ENCODE measurements around the gene SELP. TPM values are rescaled to one million over a fixed set of nuclear protein-coding genes. Genes with fewer than 3 reads are reported as not detected.

Gene SELP
- total and polyA plus RNA-seq, 9 donors, result 0.67 to 2.0 (median 1.1) TPM

DNA sequence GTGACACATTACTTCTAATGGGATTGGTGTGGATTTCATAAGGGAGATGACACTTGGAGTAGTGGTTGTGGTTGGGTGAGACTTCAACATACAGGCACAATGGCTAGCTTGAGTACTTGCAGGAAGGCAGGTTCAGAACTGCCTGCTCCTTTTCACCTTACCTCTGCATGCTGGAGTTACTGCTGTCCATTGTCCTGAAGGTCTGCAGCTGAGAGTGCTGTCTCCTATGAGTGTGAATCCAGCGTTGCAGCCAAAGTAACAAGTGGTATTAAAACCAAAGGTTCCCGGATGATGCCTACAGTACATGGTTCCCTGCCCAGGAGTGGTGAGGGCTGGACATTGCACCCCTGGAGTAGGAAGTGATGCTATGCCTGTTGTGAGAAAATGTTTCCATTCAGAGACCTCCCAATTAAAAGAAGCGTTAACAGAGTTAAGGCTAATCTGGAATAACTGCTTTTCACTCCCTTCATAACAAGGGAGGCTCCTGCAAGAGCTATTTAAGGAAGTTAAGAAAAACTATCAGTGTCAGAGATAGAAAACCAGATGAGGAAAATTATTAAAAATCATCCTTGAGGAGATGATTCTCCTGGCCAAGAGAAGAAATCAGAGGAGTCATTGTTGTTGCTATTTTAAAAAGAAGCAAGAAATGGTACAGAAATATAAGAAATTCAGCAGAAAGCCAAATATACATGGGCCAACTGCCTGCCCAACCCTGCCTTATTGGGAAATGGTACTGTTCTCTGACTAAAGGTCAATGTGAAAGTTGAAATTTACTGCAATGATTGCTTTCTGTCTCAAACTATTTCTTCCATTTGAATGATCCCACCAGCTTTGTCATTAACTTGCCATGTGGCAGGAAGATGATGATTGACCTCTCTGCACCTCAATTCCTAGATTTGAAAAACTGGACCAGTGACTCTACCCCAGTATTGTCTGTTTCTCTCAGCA, 33.9 kb downstream of the SELP start:
- H3K27me3 ChIP-seq (ENCODE audit: control insufficient read depth, insufficient read depth, low read length), result no peaks in the 10 kb centered on the region
- peak; percentile 11 for DNase-seq
- H3K4me3 ChIP-seq (ENCODE audit: low read length), result no peak overlapping the region
- H3K36me3 ChIP-seq (ENCODE audit: control insufficient read depth, insufficient read depth, low read length), result no peaks in the 10 kb centered on the region
- WGBS (ENCODE audit: insufficient coverage), result 20% methylated on average over 1 of the region's 3 CpGs
- H3K27ac ChIP-seq (ENCODE audit: low read length), result no peak overlapping the region
- no peaks in the 10 kb centered on the region for H3K4me1 ChIP-seq (ENCODE audit: control insufficient read depth, insufficient read depth, low read length)
- no peaks in the 10 kb centered on the region for H3K9me3 ChIP-seq (replicated peaks; ENCODE audit: control insufficient read depth, low read depth, low read length)

DNA sequence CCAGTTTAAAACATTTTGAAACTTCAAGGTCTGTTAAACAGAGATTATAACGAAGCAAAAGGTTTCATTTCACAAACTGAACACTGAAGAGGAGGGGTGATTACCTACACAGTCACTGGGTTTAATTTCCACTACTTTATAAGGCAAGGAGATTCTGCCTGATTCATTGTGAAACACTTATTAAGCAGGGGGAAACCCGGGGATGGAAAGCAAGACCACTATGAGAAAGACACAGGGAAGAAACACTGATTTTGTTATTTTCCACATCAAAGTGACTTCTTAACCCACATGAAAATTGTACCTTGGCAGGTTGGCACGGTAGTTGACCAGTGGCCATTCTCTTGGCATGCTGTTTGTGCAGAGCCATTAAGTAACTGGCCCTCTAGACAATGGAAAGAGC, 35.5 kb downstream of the SELP start:
- no peak for DNase-seq
- H3K4me1 ChIP-seq (ENCODE audit: control insufficient read depth, insufficient read depth, low read length), result no peaks in the 10 kb centered on the region
- H3K27ac ChIP-seq (ENCODE audit: low read length), result no peak overlapping the region
- no peaks in the 10 kb centered on the region for H3K9me3 ChIP-seq (replicated peaks; ENCODE audit: control insufficient read depth, low read depth, low read length)
- no peak overlapping the region for H3K4me3 ChIP-seq (ENCODE audit: low read length)
- WGBS (ENCODE audit: insufficient coverage), result 57% methylated on average over 1 of the region's 3 CpGs
- H3K27me3 ChIP-seq (ENCODE audit: control insufficient read depth, insufficient read depth, low read length), result no peaks in the 10 kb centered on the region
- no peaks in the 10 kb centered on the region for H3K36me3 ChIP-seq (ENCODE audit: control insufficient read depth, insufficient read depth, low read length)

DNA sequence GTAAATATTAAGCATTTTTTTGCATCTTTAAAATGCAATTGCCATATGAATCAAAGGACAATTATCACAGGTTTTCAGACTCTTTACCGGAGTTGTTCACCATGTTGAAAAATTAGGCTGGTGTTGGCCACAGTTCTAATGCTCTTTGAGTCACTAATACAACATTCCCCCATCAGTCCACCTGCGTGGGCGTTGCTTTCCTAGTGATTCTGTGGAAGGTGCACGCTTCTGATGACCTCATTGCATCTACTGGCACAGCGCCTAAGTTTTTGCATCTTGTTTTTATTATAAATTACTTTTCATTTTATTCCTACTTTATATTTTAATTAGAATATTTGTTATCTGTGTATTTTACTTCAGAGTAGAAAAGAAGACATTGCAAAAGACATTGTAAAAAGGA, 39.0 kb downstream of the SELP start:
- WGBS (ENCODE audit: insufficient coverage), result no CpG with 5 or more reads among the region's 5 CpGs
- Histone ChIP-seq H3K9me3 (replicated peaks; ENCODE audit: control insufficient read depth, low read depth, low read length) (no peaks in the 10 kb centered on the region), H3K27ac (ENCODE audit: low read length) (no peak overlapping the region), H3K4me3 (ENCODE audit: low read length) (no peak overlapping the region), H3K36me3 (ENCODE audit: control insufficient read depth, insufficient read depth, low read length) (no peaks in the 10 kb centered on the region), H3K27me3 (ENCODE audit: control insufficient read depth, insufficient read depth, low read length) (peaks cover 10% of the 10 kb centered on the region), H3K4me1 (ENCODE audit: control insufficient read depth, insufficient read depth, low read length) (no peaks in the 10 kb centered on the region)
- DNase-seq, result no peak

DNA sequence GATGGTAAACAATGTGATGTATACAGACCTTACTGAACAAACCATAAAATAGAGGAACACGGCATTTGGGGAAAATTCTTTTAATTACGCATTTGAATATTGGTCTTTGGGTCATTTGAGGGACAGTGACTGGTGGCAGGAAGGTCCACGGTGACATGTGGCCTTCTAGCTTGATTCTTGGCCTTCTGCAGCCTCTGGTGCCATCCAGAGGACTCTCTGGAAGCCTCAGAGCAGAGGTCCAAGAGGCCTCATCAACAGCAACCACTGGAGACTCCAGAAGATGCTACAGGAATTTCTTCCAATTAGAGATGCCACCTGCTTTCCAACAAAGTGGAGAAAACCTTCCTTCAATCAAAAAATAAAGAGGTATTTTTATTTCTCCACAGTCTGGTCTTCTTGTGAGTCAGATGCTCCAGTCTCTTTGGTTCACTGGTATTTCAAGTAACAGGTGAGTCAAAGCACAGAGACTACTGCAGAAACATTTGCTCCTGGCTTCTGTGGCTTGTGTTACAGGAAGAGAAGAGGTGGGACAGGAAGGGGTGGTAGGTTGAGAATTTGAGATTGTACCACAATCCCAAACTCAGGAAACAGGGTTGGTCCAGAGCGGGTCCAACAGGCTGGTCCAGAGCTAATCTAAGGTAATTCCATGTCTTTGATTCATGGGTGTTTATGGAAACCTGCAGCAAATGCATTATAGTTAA, 41.0 kb downstream of the SELP start:
- Histone ChIP-seq H3K9me3 (replicated peaks; ENCODE audit: control insufficient read depth, low read depth, low read length) (no peaks in the 10 kb centered on the region), H3K36me3 (ENCODE audit: control insufficient read depth, insufficient read depth, low read length) (no peaks in the 10 kb centered on the region), H3K27ac (ENCODE audit: low read length) (no peak overlapping the region), H3K4me1 (ENCODE audit: control insufficient read depth, insufficient read depth, low read length) (no peaks in the 10 kb centered on the region), H3K27me3 (ENCODE audit: control insufficient read depth, insufficient read depth, low read length) (peaks cover 10% of the 10 kb centered on the region), H3K4me3 (ENCODE audit: low read length) (no peak overlapping the region)
- no peak for DNase-seq
- 56% methylated on average over 1 of the region's 4 CpGs for WGBS (ENCODE audit: insufficient coverage)

GRCh38 chr1:169588112-169588511, 41.8 kb downstream of the SELP start:
- no peak overlapping the region for H3K4me3 ChIP-seq (ENCODE audit: low read length)
- DNase-seq, result no peak
- WGBS (ENCODE audit: insufficient coverage), result no CpG with 5 or more reads among the region's 1 CpG
- H3K27ac ChIP-seq (ENCODE audit: low read length), result no peak overlapping the region
- peaks cover 10% of the 10 kb centered on the region for H3K27me3 ChIP-seq (ENCODE audit: control insufficient read depth, insufficient read depth, low read length)
- H3K9me3 ChIP-seq (replicated peaks; ENCODE audit: control insufficient read depth, low read depth, low read length), result no peaks in the 10 kb centered on the region
- H3K36me3 ChIP-seq (ENCODE audit: control insufficient read depth, insufficient read depth, low read length), result no peaks in the 10 kb centered on the region
- no peaks in the 10 kb centered on the region for H3K4me1 ChIP-seq (ENCODE audit: control insufficient read depth, insufficient read depth, low read length)

GRCh38 chr1:169586395-169587255, 43.3 kb downstream of the SELP start, which contains the start of gene F5:
Gene F5 (minus strand): TSS chr1:169586481. CDS start chr1:169586386, 95 bp downstream.
- 34% methylated on average over 13 of the region's 15 CpGs for WGBS (ENCODE audit: insufficient coverage)
- Histone ChIP-seq H3K36me3 (ENCODE audit: control insufficient read depth, insufficient read depth, low read length) (no peaks in the 10 kb centered on the region), H3K4me3 (ENCODE audit: low read length) (no peak within 1 kb of the TSS), H3K27ac (ENCODE audit: low read length) (no peak within 1 kb of the TSS), H3K9me3 (replicated peaks; ENCODE audit: control insufficient read depth, low read depth, low read length) (no peaks in the 10 kb centered on the region), H3K4me1 (ENCODE audit: control insufficient read depth, insufficient read depth, low read length) (no peaks in the 10 kb centered on the region), H3K27me3 (ENCODE audit: control insufficient read depth, insufficient read depth, low read length) (peaks cover 10% of the 10 kb centered on the region)
- peak; percentile 16 for DNase-seq

DNA sequence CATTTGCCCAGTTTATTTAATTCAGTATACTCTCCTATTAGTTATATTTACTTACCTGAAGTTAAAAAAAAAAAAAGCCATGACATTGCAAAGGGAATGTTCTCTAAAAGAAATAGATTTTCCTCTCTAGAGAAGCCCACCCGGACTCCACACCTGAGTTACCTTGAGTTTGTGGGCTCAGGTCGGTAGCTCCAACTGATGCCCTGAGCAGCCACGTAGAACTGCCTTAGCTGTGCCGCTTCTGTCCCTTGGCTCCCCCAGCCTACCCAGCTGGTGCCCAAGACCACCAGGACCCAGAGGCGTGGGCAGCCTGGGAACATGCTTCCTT, 43.9 kb downstream of the SELP start:
- no peaks in the 10 kb centered on the region for H3K9me3 ChIP-seq (replicated peaks; ENCODE audit: control insufficient read depth, low read depth, low read length)
- no peaks in the 10 kb centered on the region for H3K4me1 ChIP-seq (ENCODE audit: control insufficient read depth, insufficient read depth, low read length)
- no peaks in the 10 kb centered on the region for H3K36me3 ChIP-seq (ENCODE audit: control insufficient read depth, insufficient read depth, low read length)
- no peak overlapping the region for H3K27ac ChIP-seq (ENCODE audit: low read length)
- 25% methylated on average over 5 of the region's 5 CpGs for WGBS (ENCODE audit: insufficient coverage)
- no peak overlapping the region for H3K4me3 ChIP-seq (ENCODE audit: low read length)
- peaks cover 10% of the 10 kb centered on the region for H3K27me3 ChIP-seq (ENCODE audit: control insufficient read depth, insufficient read depth, low read length)
- DNase-seq, result no peak

DNA sequence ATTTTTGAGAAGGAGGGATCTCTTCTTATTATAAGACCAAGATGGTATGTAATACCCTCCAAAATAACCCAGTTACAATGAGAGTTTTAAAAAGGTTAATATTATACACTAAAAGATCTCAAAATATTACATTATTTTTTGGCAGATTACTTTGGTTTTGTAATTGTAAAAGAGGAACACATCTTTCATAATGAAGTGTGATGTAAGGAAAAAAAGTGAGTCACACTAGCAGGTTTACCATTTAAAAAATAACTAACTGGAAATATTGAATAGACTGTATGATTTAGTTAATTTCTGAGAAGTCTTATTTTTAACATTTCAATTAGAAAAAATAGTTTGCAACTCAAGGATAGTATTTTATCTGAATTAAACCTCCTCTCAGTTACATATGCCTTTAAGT, 44.7 kb downstream of the SELP start:
- Histone ChIP-seq H3K27ac (ENCODE audit: low read length) (no peak overlapping the region), H3K4me1 (ENCODE audit: control insufficient read depth, insufficient read depth, low read length) (no peaks in the 10 kb centered on the region), H3K27me3 (ENCODE audit: control insufficient read depth, insufficient read depth, low read length) (peaks cover 10% of the 10 kb centered on the region), H3K4me3 (ENCODE audit: low read length) (no peak overlapping the region), H3K9me3 (replicated peaks; ENCODE audit: control insufficient read depth, low read depth, low read length) (no peaks in the 10 kb centered on the region), H3K36me3 (ENCODE audit: control insufficient read depth, insufficient read depth, low read length) (no peaks in the 10 kb centered on the region)
- no peak for DNase-seq

GRCh38 chr1:169584483-169585144, 45.3 kb downstream of the SELP start:
- Histone ChIP-seq H3K9me3 (replicated peaks; ENCODE audit: control insufficient read depth, low read depth, low read length) (no peaks in the 10 kb centered on the region), H3K4me3 (ENCODE audit: low read length) (no peak overlapping the region), H3K27ac (ENCODE audit: low read length) (no peak overlapping the region), H3K27me3 (ENCODE audit: control insufficient read depth, insufficient read depth, low read length) (peaks cover 10% of the 10 kb centered on the region), H3K4me1 (ENCODE audit: control insufficient read depth, insufficient read depth, low read length) (no peaks in the 10 kb centered on the region), H3K36me3 (ENCODE audit: control insufficient read depth, insufficient read depth, low read length) (no peaks in the 10 kb centered on the region)
- no CpG with 5 or more reads among the region's 4 CpGs for WGBS (ENCODE audit: insufficient coverage)
- DNase-seq, result no peak

Measured in muscle of leg (tissue), 11 donors.